Articular chondrocyte of knee joint (primary cell): ENCODE results near the gene KRT32. TPM values are rescaled to one million over a fixed set of nuclear protein-coding genes. Genes with fewer than 3 reads are reported as not detected.

Experiments used
- small RNA-seq: library from RNA; depleted of rRNA; stranded (forward); fragments of <200 nt; gene quantifications from one replicate; pipeline ENCODE3, GENCODE V24; 2012
- total RNA-seq: library from RNA; depleted of rRNA; stranded (reverse); fragments of >200 nt; gene quantifications from 2 replicates; pipeline ENCODE4 v1.2.3, GENCODE V29; 2012

The KRT32 gene
- total RNA-seq, result not detected in 2 replicates

DNA sequence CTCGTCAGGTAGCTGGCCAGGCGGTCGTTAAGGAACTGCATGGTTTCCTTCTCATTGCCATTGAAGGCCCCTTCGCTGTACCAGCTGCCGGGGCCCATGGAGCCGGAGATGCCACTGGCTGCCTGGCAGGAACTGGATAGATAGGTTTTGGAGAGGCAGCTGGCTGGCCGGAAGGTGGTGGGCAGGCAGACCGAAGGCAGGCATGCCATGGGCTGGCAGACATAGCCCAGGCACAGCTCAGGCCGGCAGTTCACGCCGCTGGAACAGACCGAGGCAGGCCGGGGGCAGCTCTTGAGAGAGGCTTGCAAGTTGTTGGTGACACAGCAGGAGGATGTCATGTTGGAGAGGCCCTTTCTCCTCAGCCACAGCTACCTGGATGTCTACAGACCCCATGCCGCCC, at the start of gene KRT32:
Gene KRT32 (minus strand): TSS at position 399 of the 400 bp plus-strand sequence. CDS start 61 bp downstream, at position 338.

GRCh38 chr17:41505007-41505808, 38.0 kb upstream of the KRT32 start, which contains the start of gene KRT13:
TSS of gene KRT13 (minus strand) at chr17:41505612. CDS start at chr17:41505550, 62 bp downstream.

DNA sequence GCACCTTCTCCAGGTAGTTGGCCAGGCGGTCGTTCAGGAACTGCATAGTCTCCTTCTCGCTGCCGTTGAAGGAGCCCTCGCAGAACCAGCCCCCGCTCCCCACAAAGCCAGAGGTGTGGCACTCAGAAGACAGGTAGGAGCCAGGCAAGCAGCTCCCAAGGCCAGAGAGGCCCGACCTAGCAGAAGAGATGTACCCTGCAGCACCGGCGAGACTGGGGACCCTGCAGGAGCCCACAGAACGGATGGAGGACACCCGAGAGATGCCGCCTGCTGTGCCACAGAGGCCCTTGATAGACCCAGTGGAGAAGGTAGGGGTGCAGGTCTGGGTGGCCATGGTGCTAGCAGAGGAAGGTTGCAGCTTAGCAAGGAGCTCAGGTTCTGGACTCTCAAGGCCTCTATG, 22.3 kb upstream of the KRT32 start, which contains the start of gene KRT36:
Gene KRT36 (minus strand): TSS at position 380 of the 400 bp plus-strand sequence. CDS start 46 bp downstream, at position 334.

GRCh38 chr17:41481036-41481435, 13.8 kb upstream of the KRT32 start, which contains the start of gene KRT35:
TSS of gene KRT35 (minus strand) at chr17:41481151. CDS start at chr17:41481097, 54 bp downstream.

GRCh38 chr17:41440531-41441033, 26.6 kb downstream of the KRT32 start, which contains the start of gene KRT38:
TSS of gene KRT38 (minus strand) at chr17:41440983. CDS start at chr17:41440921, 62 bp downstream.

DNA sequence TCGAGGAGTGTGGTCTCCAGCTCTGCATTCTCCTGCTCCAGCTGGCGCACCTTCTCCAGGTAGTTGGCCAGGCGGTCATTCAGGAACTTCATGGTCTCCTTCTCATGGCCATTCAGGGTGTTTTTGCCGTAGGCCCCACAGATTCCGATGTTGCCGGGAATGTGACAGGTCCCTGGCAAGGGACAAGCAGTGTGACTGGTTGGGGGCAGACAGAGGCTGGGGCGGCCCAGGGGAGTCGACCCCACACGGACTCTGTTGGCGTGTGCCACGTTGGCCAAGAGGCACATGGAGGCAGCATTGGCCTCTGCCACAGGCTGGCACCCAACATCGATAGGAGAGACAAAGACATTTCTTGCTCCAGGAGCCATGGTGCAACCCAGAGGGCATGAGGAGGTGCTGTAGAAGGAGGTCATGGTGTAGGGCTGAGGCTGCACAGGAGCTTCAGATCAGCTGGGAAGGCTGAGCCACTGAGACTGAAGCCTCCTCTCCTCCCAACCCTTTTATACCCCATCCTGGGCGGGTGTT, 43.0 kb downstream of the KRT32 start, which contains the start of gene KRT37:
Gene KRT37 (minus strand): TSS at position 475 of the 525 bp plus-strand sequence. CDS start 62 bp downstream, at position 413.

Small RNAs within 50 kb of the gene (small RNA-seq; reads per million reads assigned to genes)
- gene RNU2-32P, result 1.2 reads per million, percentile 52 among the genes with 10 or more reads in this experiment

Other genes with a start within 250 kb of the KRT32 start
- gene KRTAP9-2, start 240.7 kb downstream of the KRT32 start, total RNA-seq, result not detected in 2 replicates
- gene KRTAP9-3, start 234.9 kb downstream of the KRT32 start, total RNA-seq, result not detected in 2 replicates
- gene KRTAP9-8, start 229.4 kb downstream of the KRT32 start, total RNA-seq, result not detected in 2 replicates
- gene KRTAP9-4, start 217.7 kb downstream of the KRT32 start, total RNA-seq, result not detected in 2 replicates
- not detected in 2 replicates for gene KRTAP9-9, start 212.0 kb downstream of the KRT32 start, total RNA-seq
- not detected in 2 replicates for gene KRTAP9-6, start 202.0 kb downstream of the KRT32 start, total RNA-seq
- gene KRTAP9-7, start 191.7 kb downstream of the KRT32 start, total RNA-seq, result not detected in 2 replicates
- gene KRTAP29-1, start 164.5 kb downstream of the KRT32 start, total RNA-seq, result not detected in 2 replicates
- not detected in 2 replicates for gene KRTAP16-1, start 158.1 kb downstream of the KRT32 start, total RNA-seq
- not detected in 2 replicates for gene KRTAP17-1, start 151.7 kb downstream of the KRT32 start, total RNA-seq
- gene KRT33A, start 116.6 kb downstream of the KRT32 start, total RNA-seq, result not detected in 2 replicates
- gene KRT33B, start 97.6 kb downstream of the KRT32 start, total RNA-seq, result not detected in 2 replicates
- gene KRT34, start 85.1 kb downstream of the KRT32 start, total RNA-seq, result 0.13 TPM in 1 of 2 replicates, not detected in the other
- not detected in 2 replicates for gene KRT31, start 69.8 kb downstream of the KRT32 start, total RNA-seq
- gene KRT37, start 42.8 kb downstream of the KRT32 start, total RNA-seq, result not detected in 2 replicates
- not detected in 2 replicates for gene KRT38, start 26.4 kb downstream of the KRT32 start, total RNA-seq
- gene KRT35, start 13.8 kb upstream of the KRT32 start, total RNA-seq, result not detected in 2 replicates
- gene KRT36, start 22.5 kb upstream of the KRT32 start, total RNA-seq, result not detected in 2 replicates
- not detected in 2 replicates for gene KRT13, start 38.2 kb upstream of the KRT32 start, total RNA-seq
- gene KRT15, start 51.5 kb upstream of the KRT32 start, total RNA-seq, result 0.11 TPM in 1 of 2 replicates, not detected in the other
- 0.26 and 1.6 TPM in 2 replicates for gene KRT19, start 60.9 kb upstream of the KRT32 start, total RNA-seq
- not detected in 2 replicates for gene KRT9, start 104.7 kb upstream of the KRT32 start, total RNA-seq
- 0.78 and 1.6 TPM in 2 replicates for gene KRT14, start 119.5 kb upstream of the KRT32 start, total RNA-seq
- 2.7 and 4.1 TPM in 2 replicates for gene KRT16, start 145.4 kb upstream of the KRT32 start, total RNA-seq
- gene KRT17, start 157.2 kb upstream of the KRT32 start, total RNA-seq, result 1.7 and 3.7 TPM in 2 replicates
- gene EIF1, start 221.5 kb upstream of the KRT32 start, total RNA-seq, result 98.0 and 127 TPM in 2 replicates
- gene GAST, start 244.9 kb upstream of the KRT32 start, total RNA-seq, result not detected in 2 replicates